CD1c-positive myeloid dendritic cell (primary cell): ENCODE data around the gene MFSD2B.
"Not testable (repeated sequence)": the region's sequence is repeated elsewhere in the genome, so short reads cannot be mapped to it uniquely, and the experiment has no call there.

ENCODE experiments used
- DNase-seq: peaks from one replicate; pipeline ENCODE4 v3.0.0-alpha.2; 2016; ENCODE audit errors: extremely low spot score

Gene MFSD2B

GRCh38 chr2:24018241-24018640 is 8.4 kb downstream of the MFSD2B start:
- DNase-seq: no peak

DNA sequence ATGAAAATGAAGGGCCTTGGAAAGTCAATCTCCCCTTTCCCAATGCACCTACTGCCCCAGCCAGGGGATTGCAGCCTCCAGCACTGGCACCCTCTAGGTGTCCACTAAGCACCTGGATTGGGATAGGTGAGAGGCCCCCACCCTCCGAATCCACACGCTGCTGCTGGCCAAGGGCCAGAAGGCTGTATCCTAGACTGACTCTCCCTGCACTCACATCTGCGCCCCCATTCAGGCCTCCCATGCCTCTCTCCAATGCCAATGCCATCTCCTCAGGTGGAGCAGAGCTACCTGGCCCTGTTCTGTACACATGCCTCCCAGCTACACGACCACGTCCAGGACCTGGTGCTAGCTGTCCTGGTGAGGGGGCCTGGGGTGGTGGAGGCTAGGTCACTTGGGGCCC is 9.8 kb downstream of the MFSD2B start:
- DNase-seq: no peak

DNA sequence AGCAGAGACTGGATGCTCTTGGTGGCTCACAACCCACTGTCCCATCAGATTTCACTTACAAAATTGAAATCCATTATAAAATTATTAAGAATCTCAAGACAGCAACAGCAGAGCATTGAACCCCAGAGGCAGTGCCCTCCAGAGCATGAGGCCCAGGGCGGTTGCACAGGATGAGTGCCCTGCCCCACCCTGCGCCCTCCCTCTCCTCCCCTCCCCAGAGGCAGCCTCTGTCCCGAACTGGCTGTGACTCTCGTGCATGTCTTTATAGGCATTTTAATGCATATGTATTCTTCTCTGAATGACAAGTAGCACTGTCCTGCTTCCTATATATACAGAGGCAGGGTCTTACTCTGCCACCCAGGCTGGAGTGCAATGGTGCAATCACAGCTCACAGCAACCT is 10.4 kb downstream of the MFSD2B start:
- no peak for DNase-seq

DNA sequence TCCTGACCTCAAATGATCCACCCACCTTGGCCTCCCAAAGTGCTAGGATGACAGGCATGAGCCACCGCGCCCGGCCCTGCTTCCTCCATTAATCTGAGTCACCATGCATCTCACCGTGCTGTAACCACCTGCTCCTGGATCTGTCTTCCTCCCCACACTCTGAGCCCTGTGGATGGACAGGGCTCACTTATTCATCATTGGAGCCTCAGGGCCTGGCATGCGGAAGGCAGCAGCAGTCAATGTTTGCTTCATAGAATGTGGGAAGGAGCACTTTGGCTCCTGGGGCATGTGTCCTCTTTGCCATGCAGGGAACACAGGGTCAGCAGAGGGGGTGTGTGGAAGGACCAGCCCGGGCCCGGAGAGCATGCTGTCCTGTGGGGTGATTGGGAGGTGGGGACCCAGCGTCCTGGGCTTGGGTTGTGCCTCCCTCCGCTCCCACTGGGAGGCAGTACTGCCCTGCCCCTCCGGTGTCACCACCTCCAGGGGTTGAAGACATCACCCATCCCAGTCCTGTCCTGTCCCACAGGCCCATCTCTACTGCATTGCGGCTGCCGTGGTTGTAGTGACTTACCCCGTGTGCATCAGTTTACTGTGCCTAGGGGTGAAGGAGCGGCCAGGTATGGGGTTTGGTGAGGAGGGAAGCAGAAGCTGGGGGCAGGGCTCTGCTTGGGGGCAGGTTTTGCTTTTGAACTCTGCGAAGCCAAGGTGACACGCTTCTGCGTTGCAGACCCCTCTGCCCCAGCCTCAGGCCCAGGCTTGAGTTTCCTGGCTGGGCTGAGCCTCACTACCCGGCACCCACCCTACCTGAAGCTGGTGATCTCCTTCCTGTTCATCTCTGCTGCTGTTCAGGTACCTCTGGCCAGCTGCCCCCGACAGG is 11.5 kb downstream of the MFSD2B start:
- no peak for DNase-seq

GRCh38 chr2:24022324-24022974 is 12.6 kb downstream of the MFSD2B start:
- DNase-seq: no peak

- DNase-seq: no peak
These were observed 13.2 kb downstream of the MFSD2B start for GRCh38 chr2:24022975-24023575.

DNA sequence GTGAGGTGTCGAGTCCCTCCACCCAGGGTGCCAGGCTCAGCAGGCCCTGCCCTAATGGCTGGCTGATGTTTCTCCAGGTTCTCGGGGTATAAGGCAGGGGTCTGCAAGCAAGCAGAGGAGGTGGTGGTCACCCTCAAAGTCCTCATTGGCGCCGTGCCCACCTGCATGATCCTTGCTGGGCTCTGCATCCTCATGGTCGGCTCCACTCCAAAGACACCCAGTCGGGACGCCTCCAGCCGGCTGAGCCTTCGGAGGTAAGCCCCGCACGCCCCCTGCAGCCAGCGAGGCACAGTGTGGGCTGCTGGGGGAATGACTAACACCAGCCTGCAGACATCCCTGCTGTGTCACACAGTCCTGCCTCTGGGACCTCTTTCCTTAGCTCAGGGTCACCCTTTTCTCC is 14.1 kb downstream of the MFSD2B start:
- DNase-seq: no peak

- no peak for DNase-seq
These were observed 15.2 kb downstream of the MFSD2B start for GRCh38 chr2:24024996-24025663.

GRCh38 chr2:24026233-24026632 is 16.3 kb downstream of the MFSD2B start:
- DNase-seq: no peak

- DNase-seq: no peak
These were observed 29.1 kb downstream of the MFSD2B start for GRCh38 chr2:24038786-24039499.

DNA sequence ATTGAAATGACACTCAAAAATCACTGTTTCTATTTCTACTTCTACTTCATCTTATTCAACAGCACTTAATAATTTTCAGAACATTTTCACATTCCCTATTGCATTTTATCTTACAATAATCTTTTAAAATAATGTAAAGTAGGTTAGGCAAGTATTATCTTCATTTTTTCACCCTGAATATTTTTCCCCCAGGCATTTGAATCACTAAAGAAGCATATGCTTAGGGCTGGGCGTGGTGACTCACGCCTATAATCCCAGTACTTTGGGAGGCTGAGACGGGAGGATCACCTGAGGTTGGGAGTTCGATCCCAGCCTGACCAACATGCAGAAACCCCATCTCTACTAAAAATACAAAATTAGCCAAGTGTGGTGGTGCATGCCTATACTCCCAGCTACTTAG is 30.6 kb downstream of the MFSD2B start:
- no peak for DNase-seq

- DNase-seq: not testable (repeated sequence)
These were observed 33.2 kb downstream of the MFSD2B start for GRCh38 chr2:24043133-24043532.

GRCh38 chr2:24045511-24046508 is 35.9 kb downstream of the MFSD2B start:
- no peak for DNase-seq

GRCh38 chr2:24046599-24046929 is 36.7 kb downstream of the MFSD2B start:
- no peak for DNase-seq

- peak; percentile 97 for DNase-seq
These were observed 37.2 kb downstream of the MFSD2B start, which contains the start of gene WDCP for GRCh38 chr2:24046930-24047702. Gene WDCP, minus strand, starts transcription at chr2:24047391. Its CDS starts 7,897 bp downstream, at chr2:24039494.

- DNase-seq: no peak
These were observed 37.8 kb downstream of the MFSD2B start for GRCh38 chr2:24047703-24048033.

DNA sequence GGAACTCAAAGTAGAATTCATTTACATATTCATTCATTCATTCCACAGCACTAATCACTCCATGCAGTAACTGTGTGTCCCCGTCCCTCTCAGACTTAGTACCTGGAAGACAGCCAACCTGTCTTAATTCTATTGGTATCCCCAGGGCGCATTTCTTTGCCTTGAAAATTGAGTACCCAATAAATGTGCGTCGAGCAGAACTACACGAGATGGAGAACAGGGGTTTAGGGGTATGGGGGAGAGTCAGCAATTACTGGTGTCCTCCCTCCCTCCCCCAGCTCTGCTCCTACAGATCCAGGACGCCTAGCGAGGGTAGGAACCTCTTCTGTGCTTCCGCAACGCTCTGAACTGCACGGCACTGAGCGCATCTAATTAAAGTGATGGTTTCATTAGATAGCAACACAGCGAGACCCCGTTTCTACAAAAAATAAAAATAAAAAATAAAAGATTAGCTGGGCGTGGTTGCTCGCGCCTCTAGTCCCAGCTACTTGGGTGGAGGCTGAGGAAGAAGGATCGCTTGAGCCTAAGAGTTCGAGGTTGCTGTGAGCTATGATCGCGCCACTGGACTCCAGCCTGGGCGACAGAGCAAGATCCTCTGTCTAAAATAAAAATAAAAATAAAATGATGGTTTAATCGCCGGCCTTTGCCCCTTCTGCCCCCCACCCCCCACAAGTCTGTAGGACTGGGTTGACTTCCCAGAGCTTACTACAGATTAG is 39.0 kb downstream of the MFSD2B start:
- no peak for DNase-seq

- peak; percentile 56 for DNase-seq
These were observed 39.7 kb downstream of the MFSD2B start, which contains the start of gene FKBP1B for GRCh38 chr2:24049485-24050021. Gene FKBP1B, plus strand, starts transcription at chr2:24049741. Its CDS starts 109 bp downstream, at chr2:24049850.
